GM10847 (cell line): ENCODE measurements around the gene TTC28.

Experiments used
- POLR2A ChIP-seq: IDR thresholded peaks from 2 replicates; pipeline ENCODE4 v1.6.1; 2011; ENCODE audit not compliant: insufficient read length; ENCODE audit errors: extremely low read depth

Gene TTC28

GRCh38 chr22:28608546-28608945, 71.1 kb downstream of the TTC28 start:
- TF ChIP-seq POLR2A: no peak

- TF ChIP-seq POLR2A: no peak
These were observed 71.8 kb downstream of the TTC28 start for GRCh38 chr22:28607795-28608194.

GRCh38 chr22:28604966-28605761, 74.5 kb downstream of the TTC28 start:
- TF ChIP-seq POLR2A: no peak

- no peak for TF ChIP-seq POLR2A
These were observed 77.7 kb downstream of the TTC28 start for GRCh38 chr22:28601915-28602314.

- no peak for TF ChIP-seq POLR2A
These were observed 79.0 kb downstream of the TTC28 start for GRCh38 chr22:28600546-28601143.

GRCh38 chr22:28599693-28600092, 79.9 kb downstream of the TTC28 start:
- no peak for TF ChIP-seq POLR2A

GRCh38 chr22:28597665-28598064, 82.0 kb downstream of the TTC28 start:
- no peak for TF ChIP-seq POLR2A

- no peak for TF ChIP-seq POLR2A
These were observed 84.7 kb downstream of the TTC28 start for GRCh38 chr22:28594797-28595462.

- no peak for TF ChIP-seq POLR2A
These were observed 85.4 kb downstream of the TTC28 start for GRCh38 chr22:28594076-28594796.

- no peak for TF ChIP-seq POLR2A
These were observed 86.3 kb downstream of the TTC28 start for GRCh38 chr22:28593299-28593698.

- no peak for TF ChIP-seq POLR2A
These were observed 90.4 kb downstream of the TTC28 start for GRCh38 chr22:28589102-28589750.

- no peak for TF ChIP-seq POLR2A
These were observed 94.3 kb downstream of the TTC28 start for GRCh38 chr22:28585324-28585723.

GRCh38 chr22:28582806-28583205, 96.8 kb downstream of the TTC28 start:
- TF ChIP-seq POLR2A: no peak

- TF ChIP-seq POLR2A: no peak
These were observed 98.6 kb downstream of the TTC28 start for GRCh38 chr22:28581016-28581415.

GRCh38 chr22:28576162-28576561, 103.5 kb downstream of the TTC28 start:
- TF ChIP-seq POLR2A: no peak
